Epithelial cell of esophagus (primary cell): ENCODE measurements around the gene UMPS.

Experiments used
- DNase-seq: peaks from one replicate; pipeline ENCODE4 v3.0.0; 2010; ENCODE audit warnings: low read depth
- H3K4me3 ChIP-seq: 2 replicates; pipeline ENCODE4 v1.5.1; 2011; ENCODE audit warnings: mild to moderate bottlenecking, low read length, control low read depth
- CTCF ChIP-seq: IDR thresholded peaks from 2 replicates; pipeline ENCODE4 v1.5.1; 2011; ENCODE audit warnings: low read depth, mild to moderate bottlenecking, low read length, control low read depth, inconsistent platforms; ENCODE audit not compliant: insufficient read depth; ENCODE audit errors: missing control alignments

The UMPS gene

GRCh38 chr3:124767691-124768090, 37.4 kb downstream of the UMPS start:
- no peak for DNase-seq
- no peak for TF ChIP-seq CTCF
- no peak overlapping the region for H3K4me3 ChIP-seq

GRCh38 chr3:124768812-124769211, 38.6 kb downstream of the UMPS start:
- peak; percentile 57 for TF ChIP-seq CTCF
- peak; percentile 69 for DNase-seq
- no peak overlapping the region for H3K4me3 ChIP-seq

- DNase-seq = no peak
- H3K4me3 ChIP-seq = no peak overlapping the region
- TF ChIP-seq CTCF = no peak
Observed at GRCh38 chr3:124769462-124769861, 39.2 kb downstream of the UMPS start.

GRCh38 chr3:124770336-124771082, 40.3 kb downstream of the UMPS start:
- DNase-seq = peak; percentile 48
- TF ChIP-seq CTCF = no peak
- no peak overlapping the region for H3K4me3 ChIP-seq

GRCh38 chr3:124771083-124771445, 40.8 kb downstream of the UMPS start:
- DNase-seq = no peak
- no peak for TF ChIP-seq CTCF
- no peak overlapping the region for H3K4me3 ChIP-seq

GRCh38 chr3:124772081-124772831, 42.0 kb downstream of the UMPS start:
- no peak for TF ChIP-seq CTCF
- H3K4me3 ChIP-seq = no peak overlapping the region
- no peak for DNase-seq
